ENCODE results near the gene GSTP1. TPM values are rescaled to one million over a fixed set of nuclear protein-coding genes. Genes with fewer than 3 reads are reported as not detected.

The GSTP1 gene
- total RNA-seq = 1,931 and 3,840 TPM in 2 replicates

DNA sequence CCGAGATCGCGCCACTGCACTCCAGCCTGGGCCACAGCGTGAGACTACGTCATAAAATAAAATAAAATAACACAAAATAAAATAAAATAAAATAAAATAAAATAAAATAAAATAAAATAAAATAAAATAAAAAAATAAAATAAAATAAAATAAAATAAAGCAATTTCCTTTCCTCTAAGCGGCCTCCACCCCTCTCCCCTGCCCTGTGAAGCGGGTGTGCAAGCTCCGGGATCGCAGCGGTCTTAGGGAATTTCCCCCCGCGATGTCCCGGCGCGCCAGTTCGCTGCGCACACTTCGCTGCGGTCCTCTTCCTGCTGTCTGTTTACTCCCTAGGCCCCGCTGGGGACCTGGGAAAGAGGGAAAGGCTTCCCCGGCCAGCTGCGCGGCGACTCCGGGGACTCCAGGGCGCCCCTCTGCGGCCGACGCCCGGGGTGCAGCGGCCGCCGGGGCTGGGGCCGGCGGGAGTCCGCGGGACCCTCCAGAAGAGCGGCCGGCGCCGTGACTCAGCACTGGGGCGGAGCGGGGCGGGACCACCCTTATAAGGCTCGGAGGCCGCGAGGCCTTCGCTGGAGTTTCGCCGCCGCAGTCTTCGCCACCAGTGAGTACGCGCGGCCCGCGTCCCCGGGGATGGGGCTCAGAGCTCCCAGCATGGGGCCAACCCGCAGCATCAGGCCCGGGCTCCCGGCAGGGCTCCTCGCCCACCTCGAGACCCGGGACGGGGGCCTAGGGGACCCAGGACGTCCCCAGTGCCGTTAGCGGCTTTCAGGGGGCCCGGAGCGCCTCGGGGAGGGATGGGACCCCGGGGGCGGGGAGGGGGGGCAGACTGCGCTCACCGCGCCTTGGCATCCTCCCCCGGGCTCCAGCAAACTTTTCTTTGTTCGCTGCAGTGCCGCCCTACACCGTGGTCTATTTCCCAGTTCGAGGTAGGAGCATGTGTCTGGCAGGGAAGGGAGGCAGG lies at the start of gene GSTP1:
GSTP1 (plus strand) TSS at position 566 of the 958 bp plus-strand sequence; CDS start at position 598, 32 bp downstream.
- no peak for FAIRE-seq
- Histone ChIP-seq H3K4me3 (ENCODE audit: low read depth, low read length) (peak within 1 kb of the TSS; percentile 85), H3K27me3 (ENCODE audit: control insufficient read depth, insufficient read depth, low read length) (no peaks in the 10 kb centered on the region), H3K36me3 (ENCODE audit: control insufficient read depth, insufficient read depth, low read length) (peaks cover 24% of the 10 kb centered on the region)
- TF ChIP-seq CTCF (IDR thresholded peaks at IDR 0.05; ENCODE audit: insufficient read depth, low read length, severe bottlenecking) = peak; percentile 54
- peak; percentile 70 for DNase-seq (ENCODE audit: low read depth)

GRCh38 chr11:67534070-67534679 lies 49.4 kb upstream of the GSTP1 start:
- no peak overlapping the region for H3K4me3 ChIP-seq (ENCODE audit: low read depth, low read length)
- no peak for FAIRE-seq
- TF ChIP-seq CTCF (IDR thresholded peaks at IDR 0.05; ENCODE audit: insufficient read depth, low read length, severe bottlenecking) = no peak
- DNase-seq (ENCODE audit: low read depth) = no peak
- H3K27me3 ChIP-seq (ENCODE audit: control insufficient read depth, insufficient read depth, low read length) = no peaks in the 10 kb centered on the region
- H3K36me3 ChIP-seq (ENCODE audit: control insufficient read depth, insufficient read depth, low read length) = no peaks in the 10 kb centered on the region

- FAIRE-seq (no peak), DNase-seq (ENCODE audit: low read depth) (no peak)
- no peaks in the 10 kb centered on the region for H3K36me3 ChIP-seq (ENCODE audit: control insufficient read depth, insufficient read depth, low read length)
- TF ChIP-seq CTCF (IDR thresholded peaks at IDR 0.05; ENCODE audit: insufficient read depth, low read length, severe bottlenecking) = no peak
- H3K4me3 ChIP-seq (ENCODE audit: low read depth, low read length) = no peak overlapping the region
- no peaks in the 10 kb centered on the region for H3K27me3 ChIP-seq (ENCODE audit: control insufficient read depth, insufficient read depth, low read length)
Observed at GRCh38 chr11:67535561-67535960, 48.1 kb upstream of the GSTP1 start.

DNA sequence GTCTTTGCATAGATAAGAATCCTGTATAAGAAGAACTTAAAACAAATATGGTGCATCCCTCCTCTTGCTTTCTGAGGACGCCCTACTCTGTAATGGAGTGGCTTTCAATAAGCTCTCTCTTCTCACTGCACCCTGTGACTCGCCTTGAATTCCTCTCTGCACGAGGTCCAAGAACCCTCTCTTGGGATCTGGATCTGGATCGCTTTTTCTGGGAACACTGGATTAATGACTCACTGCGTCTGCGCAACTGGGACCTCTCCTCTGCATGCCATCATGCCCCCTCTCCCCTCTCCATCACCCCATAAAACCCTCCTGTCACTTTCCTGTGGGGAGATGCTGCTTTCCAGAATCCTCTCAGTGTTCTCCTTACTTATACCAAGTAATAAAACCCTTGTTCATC lies 45.3 kb upstream of the GSTP1 start:
- no peak for TF ChIP-seq CTCF (IDR thresholded peaks at IDR 0.05; ENCODE audit: insufficient read depth, low read length, severe bottlenecking)
- no peak for DNase-seq (ENCODE audit: low read depth)
- H3K27me3 ChIP-seq (ENCODE audit: control insufficient read depth, insufficient read depth, low read length) = no peaks in the 10 kb centered on the region
- H3K4me3 ChIP-seq (ENCODE audit: low read depth, low read length) = no peak overlapping the region
- no peak for FAIRE-seq
- H3K36me3 ChIP-seq (ENCODE audit: control insufficient read depth, insufficient read depth, low read length) = no peaks in the 10 kb centered on the region

DNA sequence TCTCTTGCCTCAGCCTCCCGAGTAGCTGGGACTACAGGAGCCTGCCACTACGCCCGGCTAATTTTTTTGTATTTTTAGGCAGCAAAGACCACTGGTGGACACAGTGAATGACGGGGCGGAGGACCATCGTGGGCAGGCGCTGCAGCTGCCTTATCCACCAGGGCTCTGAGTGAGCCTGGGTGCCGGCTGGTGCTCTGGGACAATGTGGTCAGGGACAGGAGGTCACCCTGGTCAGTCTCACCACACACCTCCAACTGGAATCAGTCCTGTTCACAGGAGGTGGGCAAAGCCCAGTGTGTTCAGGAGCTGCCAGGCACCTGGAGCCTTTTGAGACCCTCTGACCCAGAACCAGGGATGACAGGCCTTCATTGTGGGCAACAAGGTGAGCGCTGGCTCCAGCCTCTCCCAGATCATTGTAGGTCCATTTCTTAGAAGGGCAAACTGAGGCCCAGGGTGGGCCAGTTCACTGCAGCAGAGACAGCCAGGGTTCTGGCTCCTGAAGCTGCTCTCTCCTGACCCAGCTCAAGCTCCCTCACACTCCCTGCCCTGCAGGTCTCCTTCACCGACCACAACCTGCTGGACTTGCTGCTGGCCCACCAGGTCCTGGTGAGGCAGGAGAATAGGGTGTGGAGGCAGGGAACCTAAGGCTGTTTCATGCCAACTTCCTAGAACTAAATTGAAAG lies 44.6 kb upstream of the GSTP1 start:
- Histone ChIP-seq H3K27me3 (ENCODE audit: control insufficient read depth, insufficient read depth, low read length) (no peaks in the 10 kb centered on the region), H3K36me3 (ENCODE audit: control insufficient read depth, insufficient read depth, low read length) (no peaks in the 10 kb centered on the region), H3K4me3 (ENCODE audit: low read depth, low read length) (no peak overlapping the region)
- DNase-seq (ENCODE audit: low read depth) (no peak), FAIRE-seq (no peak)
- TF ChIP-seq CTCF (IDR thresholded peaks at IDR 0.05; ENCODE audit: insufficient read depth, low read length, severe bottlenecking) = no peak
